GM12892 (cell line): ENCODE data around the gene RAMAC.

Source experiments
- DNase-seq: peaks from one replicate; pipeline ENCODE4 v3.0.0; 2011; ENCODE audit not compliant: insufficient read length
- FAIRE-seq: peaks from 2 replicates; lab custom pipeline; 2011; peaks lifted over from hg19 to GRCh38; lab: Jason Lieb, UNC
- POLR2A ChIP-seq: IDR thresholded peaks from 2 replicates; pipeline ENCODE4 v1.6.1; 2011; ENCODE audit warnings: low read depth, low read length, control low read depth
- POLR2AphosphoS5 ChIP-seq: IDR thresholded peaks from 2 replicates; pipeline ENCODE4 v1.6.1; 2011; ENCODE audit warnings: low read depth, low read length, control low read depth
- TAF1 ChIP-seq: IDR thresholded peaks from 2 replicates; pipeline ENCODE4 v1.6.1; 2011; ENCODE audit warnings: low read depth, mild to moderate bottlenecking, control low read depth, low read length, borderline replicate concordance

RAMAC gene

GRCh38 chr15:83036253-83036652 is 50.2 kb downstream of the RAMAC start:
- DNase-seq (no peak), FAIRE-seq (no peak)
- TF ChIP-seq TAF1 (no peak), POLR2AphosphoS5 (no peak), POLR2A (no peak)

- no peak for DNase-seq
- TF ChIP-seq TAF1, result no peak
- TF ChIP-seq POLR2AphosphoS5, result no peak
- no peak for TF ChIP-seq POLR2A
- no peak for FAIRE-seq
Measured at GRCh38 chr15:83039206-83039605, 53.2 kb downstream of the RAMAC start.
